K562 (cell line): ENCODE results near the gene RHBDF2. TPM values are rescaled to one million over a fixed set of nuclear protein-coding genes. Genes with fewer than 3 reads are reported as not detected.

Experiments used
- C11orf30 ChIP-seq: fragments of 450-650 bp; IDR thresholded peaks from 2 replicates; pipeline ENCODE4 v1.6.1; 2016; ENCODE audit warnings: low read depth, mild to moderate bottlenecking
- E4F1 ChIP-seq: fragments of 250-450 bp; sonication (Bioruptor Pico); IDR thresholded peaks from 2 replicates; pipeline ENCODE4 v1.5.0; 2021; ENCODE audit warnings: mild to moderate bottlenecking, borderline replicate concordance
- HDAC2 ChIP-seq: fragments of 450-650 bp; IDR thresholded peaks from 2 replicates; pipeline ENCODE4 v1.6.1; 2016; ENCODE audit warnings: mild to moderate bottlenecking
- RBM22 ChIP-seq: fragments of 200-400 bp; formaldehyde crosslinking; IDR thresholded peaks from 2 replicates; pipeline ENCODE4 v1.6.1; 2018; ENCODE audit warnings: low read length, low read depth; ENCODE audit not compliant: poor library complexity, severe bottlenecking
- RBM39 ChIP-seq: fragments of 200-400 bp; formaldehyde crosslinking; optimal IDR thresholded peaks from 2 replicates; pipeline ENCODE3; 2018; ENCODE audit warnings: low read depth, low read length
- TAF1 ChIP-seq: IDR thresholded peaks from 2 replicates; pipeline ENCODE4 v1.6.1; 2011; ENCODE audit warnings: mild to moderate bottlenecking, low read length, moderate library complexity; ENCODE audit not compliant: insufficient read depth, control insufficient read depth, severe bottlenecking; ENCODE audit errors: extremely low read depth
- TCF7L2 ChIP-seq: fragments of 150-350 bp; IDR thresholded peaks from 2 replicates; pipeline ENCODE4 v1.6.1; 2016; ENCODE audit warnings: low read depth, mild to moderate bottlenecking, low read length, moderate library complexity
- THAP12 ChIP-seq: fragments of 250-450 bp; sonication (Bioruptor Pico); IDR thresholded peaks from 2 replicates; pipeline ENCODE4 v1.9.0; 2021; ENCODE audit warnings: mild to moderate bottlenecking, inconsistent platforms
- U2AF1 ChIP-seq: fragments of 200-400 bp; formaldehyde crosslinking; optimal IDR thresholded peaks from 2 replicates; pipeline ENCODE3; 2017; ENCODE audit warnings: mild to moderate bottlenecking, low read depth, low read length, moderate library complexity
- ZC3H4 ChIP-seq: sonication (generic); formaldehyde crosslinking; IDR thresholded peaks from 2 replicates; pipeline ENCODE4 v1.9.0; 2021; ENCODE audit warnings: missing genetic modification reagents, borderline replicate concordance
- ZMIZ1 ChIP-seq, 2 experiments: fragments of 150-350 bp in 1 of 2; IDR thresholded peaks; 2 replicates each; pipeline ENCODE4 v1.6.1; 2012 to 2016; ENCODE audit warnings: low read depth in 2 of 2, low read length in 2 of 2, mild to moderate bottlenecking in 1 of 2, moderate library complexity in 1 of 2
- ZNF239 ChIP-seq: fragments of 250-450 bp; sonication (Bioruptor Pico); IDR thresholded peaks from 2 replicates; pipeline ENCODE4 v1.4.0; 2020; ENCODE audit warnings: mild to moderate bottlenecking
- polyA plus RNA-seq, 8 experiments: library from polyadenylated mRNA; depleted of rRNA in 4 of 8; stranded (reverse) in 5 of 8; unstranded in 3 of 8; fragments of >200 nt; fragmentation: Nextera tagmentation in 2 of 8; fragmentation: Illumina TruSeq in 1 of 8; extraction: Ambion mirVana in 2 of 8; extraction: Trizol in 1 of 8; gene quantifications; 2 replicates each; pipeline versions ENCODE4 v1.2.1 to v1.2.3, GENCODE V29; 2011 to 2014; ENCODE audit warnings: inconsistent platforms in 1 of 8, missing spikeins in 1 of 8
- total RNA-seq, 7 experiments: library from RNA; depleted of rRNA in 6 of 7; stranded (reverse); fragments of >200 nt in 6 of 7; fragmentation: Illumina TruSeq in 2 of 7; extraction: Trizol in 2 of 7; gene quantifications; 2 replicates each; pipeline versions ENCODE4 v1.2.1 to v1.2.3, GENCODE V29; 2011 to 2021; ENCODE audit warnings: low replicate concordance in 1 of 7
- TF ChIP-seq, protein P1 (sequence below), 2 experiments: fragments of 450-650 bp; conservative IDR thresholded peaks; 2 replicates each; pipeline ENCODE4 v1.6.1; 2017; ENCODE audit warnings: mild to moderate bottlenecking in 2 of 2, moderate library complexity in 2 of 2
- TF ChIP-seq, protein P2 (sequence below): sonication (generic); formaldehyde crosslinking; IDR thresholded peaks from 2 replicates; pipeline ENCODE4 v1.8.1; 2023; ENCODE audit warnings: mild to moderate bottlenecking, missing genetic modification reagents

Gene RHBDF2
- total and polyA plus RNA-seq, 9 of the 15 experiments (the other 6 are each of a cell fraction or from before 2014, with no cell fraction given): 0.04 to 2.8 (median 1.1) TPM

DNA sequence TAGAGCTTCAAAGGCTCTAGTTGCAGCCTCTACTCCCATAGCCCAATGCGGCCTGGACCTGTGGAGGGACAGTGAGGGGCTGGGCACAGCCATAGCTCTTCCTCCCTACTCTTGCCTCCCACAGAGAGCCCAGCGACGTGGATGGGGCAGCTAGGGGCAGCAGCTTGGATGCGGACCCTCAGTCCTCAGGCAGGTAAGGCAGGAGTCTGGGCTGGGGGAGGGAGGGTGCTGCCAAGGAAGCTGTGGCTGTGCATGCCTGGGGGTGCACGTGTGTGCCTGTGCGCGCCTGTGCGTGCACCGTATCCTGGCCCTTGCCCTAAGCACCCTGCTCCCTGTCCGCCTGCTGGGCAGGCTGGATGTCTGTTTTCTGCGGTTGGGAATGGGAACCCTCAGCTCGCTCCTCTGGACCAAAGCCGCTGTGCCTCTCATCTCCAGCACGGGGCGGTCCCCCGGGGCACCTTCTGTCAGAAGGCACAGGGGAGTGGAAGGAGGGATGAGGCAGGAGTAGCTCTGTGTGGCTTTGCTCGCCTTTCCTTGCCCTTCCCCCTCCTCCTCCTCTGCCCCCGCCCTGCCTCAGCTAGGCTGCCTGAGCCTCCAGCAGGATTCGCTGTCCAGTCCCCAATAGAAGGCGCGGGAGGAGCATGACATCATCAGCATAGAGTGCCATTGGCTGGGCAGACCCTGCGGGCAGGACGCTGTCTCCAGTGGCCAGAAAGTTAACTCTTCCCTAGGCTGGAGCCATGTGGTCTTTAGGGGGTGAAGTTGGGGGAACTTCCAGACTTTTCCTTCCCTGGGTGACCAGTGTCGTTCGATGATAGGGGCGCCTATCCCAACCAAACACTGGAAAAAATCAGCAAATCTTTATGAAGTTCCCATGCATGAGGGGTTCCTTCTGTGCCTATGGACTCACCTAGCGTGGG is 39.4 kb upstream of the RHBDF2 start (continued):
- TF ChIP-seq E4F1 (CRISPR knock-in tag): no peak
- no peak for TF ChIP-seq RBM39
- TF ChIP-seq, protein P1, sequence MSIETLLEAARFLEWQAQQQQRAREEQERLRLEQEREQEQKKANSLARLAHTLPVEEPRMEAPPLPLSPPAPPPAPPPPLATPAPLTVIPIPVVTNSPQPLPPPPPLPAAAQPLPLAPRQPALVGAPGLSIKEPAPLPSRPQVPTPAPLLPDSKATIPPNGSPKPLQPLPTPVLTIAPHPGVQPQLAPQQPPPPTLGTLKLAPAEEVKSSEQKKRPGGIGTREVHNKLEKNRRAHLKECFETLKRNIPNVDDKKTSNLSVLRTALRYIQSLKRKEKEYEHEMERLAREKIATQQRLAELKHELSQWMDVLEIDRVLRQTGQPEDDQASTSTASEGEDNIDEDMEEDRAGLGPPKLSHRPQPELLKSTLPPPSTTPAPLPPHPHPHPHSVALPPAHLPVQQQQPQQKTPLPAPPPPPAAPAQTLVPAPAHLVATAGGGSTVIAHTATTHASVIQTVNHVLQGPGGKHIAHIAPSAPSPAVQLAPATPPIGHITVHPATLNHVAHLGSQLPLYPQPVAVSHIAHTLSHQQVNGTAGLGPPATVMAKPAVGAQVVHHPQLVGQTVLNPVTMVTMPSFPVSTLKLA (conservative IDR thresholded peaks at IDR 0.05): peak; percentile 61 to 76; a peak in 3 of 4 replicates
- TF ChIP-seq TAF1: peak; percentile 31
- no peak for TF ChIP-seq THAP12
- peak; percentile 31; the same call in 1 of the 2 replicates for TF ChIP-seq HDAC2
- TF ChIP-seq, protein P2, sequence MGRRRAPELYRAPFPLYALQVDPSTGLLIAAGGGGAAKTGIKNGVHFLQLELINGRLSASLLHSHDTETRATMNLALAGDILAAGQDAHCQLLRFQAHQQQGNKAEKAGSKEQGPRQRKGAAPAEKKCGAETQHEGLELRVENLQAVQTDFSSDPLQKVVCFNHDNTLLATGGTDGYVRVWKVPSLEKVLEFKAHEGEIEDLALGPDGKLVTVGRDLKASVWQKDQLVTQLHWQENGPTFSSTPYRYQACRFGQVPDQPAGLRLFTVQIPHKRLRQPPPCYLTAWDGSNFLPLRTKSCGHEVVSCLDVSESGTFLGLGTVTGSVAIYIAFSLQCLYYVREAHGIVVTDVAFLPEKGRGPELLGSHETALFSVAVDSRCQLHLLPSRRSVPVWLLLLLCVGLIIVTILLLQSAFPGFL (CRISPR knock-in tag): no peak
- TF ChIP-seq C11orf30: no peak
- TF ChIP-seq TCF7L2: no peak
- no peak for TF ChIP-seq RBM22
- no peak for TF ChIP-seq ZNF239 (CRISPR knock-in tag)
- no peak for TF ChIP-seq U2AF1
- peak; percentile 54; the same call in 1 of the 2 replicates for TF ChIP-seq ZC3H4
- TF ChIP-seq ZMIZ1 (IDR thresholded peaks at IDR 0.05; ENCODE audit: low read depth in 2 of 2, low read length in 2 of 2): no peak
